Retinal pigment epithelial cell (primary cell): ENCODE results near the gene IP6K3.

Source experiments
- DNase-seq: peaks from one replicate; pipeline ENCODE4 v3.0.0-alpha.2; 2010; ENCODE audit warnings: low read depth
- H3K4me3 ChIP-seq: 2 replicates; pipeline ENCODE4 v1.5.1; 2011; ENCODE audit warnings: mild to moderate bottlenecking, low read length, control low read depth, moderate library complexity
- CTCF ChIP-seq: conservative IDR thresholded peaks from 2 replicates; pipeline ENCODE4 v1.5.1; 2011; ENCODE audit warnings: low read depth, low read length, control low read depth, inconsistent platforms

The IP6K3 gene

DNA sequence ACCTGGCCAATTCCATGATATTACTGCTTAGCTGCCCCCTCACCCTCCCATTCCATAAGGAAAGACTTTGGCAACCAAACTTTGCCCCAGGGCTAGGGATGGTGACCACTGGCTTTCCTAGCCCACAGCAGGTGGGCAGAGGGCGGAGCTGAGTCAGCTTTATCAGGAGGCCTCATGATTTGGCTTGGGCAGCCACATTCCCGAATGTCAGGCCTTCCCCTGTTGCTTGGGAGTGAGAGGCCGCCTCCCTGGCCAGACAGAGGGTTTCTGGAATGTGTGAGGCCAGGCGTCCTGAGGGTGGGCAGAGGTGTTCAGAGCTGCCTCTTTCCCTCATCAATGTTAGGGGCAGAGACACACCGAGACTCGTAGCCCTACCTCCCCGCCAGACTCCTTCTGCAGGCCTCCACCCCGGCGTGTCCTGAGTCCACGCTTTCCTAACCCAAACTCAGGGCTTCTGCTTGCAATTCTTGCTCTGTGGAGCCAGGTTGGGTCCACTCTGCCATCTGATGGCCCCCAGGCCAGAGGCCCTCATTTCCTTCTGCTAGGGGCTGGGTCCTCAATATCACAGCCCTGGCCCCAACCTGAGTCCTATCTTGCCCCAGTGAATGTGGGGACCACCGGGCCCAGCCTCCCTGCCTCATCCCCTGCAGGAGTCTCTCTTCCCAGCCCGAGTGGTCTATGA is 54.5 kb downstream of the IP6K3 start:
- no peak for DNase-seq
- no peak for TF ChIP-seq CTCF
- H3K4me3 ChIP-seq, result no peak overlapping the region

DNA sequence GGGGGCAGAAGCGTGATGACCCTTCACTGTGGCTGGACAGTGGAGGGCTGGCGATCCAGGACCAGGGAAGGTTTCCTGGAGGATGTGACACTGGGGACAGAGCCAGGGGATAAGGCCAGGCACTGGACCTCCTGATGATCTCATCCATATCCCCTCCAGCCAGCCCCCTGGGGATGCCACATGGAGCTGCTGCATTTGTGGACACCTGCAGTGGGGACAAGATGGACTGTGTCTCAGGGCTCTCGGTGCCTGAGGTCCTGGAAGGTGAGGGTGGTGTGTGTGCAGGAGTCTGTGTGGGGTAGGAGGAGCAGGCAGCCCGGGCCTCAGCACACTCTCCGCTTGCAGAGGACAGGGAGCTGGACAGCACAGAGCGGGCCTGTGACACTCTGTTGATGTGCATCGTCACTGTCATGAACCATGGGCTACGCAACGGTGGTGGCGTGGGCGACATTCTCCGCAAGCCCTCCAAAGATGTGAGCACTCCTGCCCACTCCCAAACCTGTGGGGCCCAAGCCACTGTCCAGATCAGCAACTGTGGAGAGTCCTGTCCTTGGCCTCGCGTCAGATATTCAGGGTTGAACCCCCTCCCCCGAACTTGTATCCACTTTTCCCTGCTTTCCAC is 55.1 kb downstream of the IP6K3 start:
- no peak for DNase-seq
- no peak overlapping the region for H3K4me3 ChIP-seq
- no peak for TF ChIP-seq CTCF

- no peak for TF ChIP-seq CTCF
- no peak for DNase-seq
- no peak overlapping the region for H3K4me3 ChIP-seq
These were observed 55.9 kb downstream of the IP6K3 start for GRCh38 chr6:33690766-33691165.

DNA sequence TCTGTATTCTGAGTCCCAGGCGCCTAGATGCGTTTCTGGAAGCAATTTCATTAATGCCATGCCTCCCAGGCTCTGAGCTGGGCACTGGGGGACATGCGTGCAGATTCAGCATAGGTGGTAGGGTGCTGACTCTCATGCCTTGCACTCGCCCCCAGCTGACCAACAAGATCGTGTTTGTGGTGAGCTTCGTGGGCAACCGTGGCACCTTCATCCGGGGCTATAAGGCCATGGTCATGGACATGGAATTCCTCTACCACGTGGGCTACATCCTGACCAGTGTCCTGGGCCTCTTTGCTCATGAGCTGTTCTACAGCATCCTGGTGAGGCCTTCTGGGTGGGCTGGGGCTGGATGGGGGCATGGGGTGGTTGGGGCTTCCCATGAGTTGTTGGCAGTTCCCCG is 56.8 kb downstream of the IP6K3 start:
- no peak for DNase-seq
- H3K4me3 ChIP-seq, result no peak overlapping the region
- no peak for TF ChIP-seq CTCF

GRCh38 chr6:33689148-33689494 is 57.6 kb downstream of the IP6K3 start:
- no peak overlapping the region for H3K4me3 ChIP-seq
- no peak for DNase-seq
- TF ChIP-seq CTCF, result no peak

DNA sequence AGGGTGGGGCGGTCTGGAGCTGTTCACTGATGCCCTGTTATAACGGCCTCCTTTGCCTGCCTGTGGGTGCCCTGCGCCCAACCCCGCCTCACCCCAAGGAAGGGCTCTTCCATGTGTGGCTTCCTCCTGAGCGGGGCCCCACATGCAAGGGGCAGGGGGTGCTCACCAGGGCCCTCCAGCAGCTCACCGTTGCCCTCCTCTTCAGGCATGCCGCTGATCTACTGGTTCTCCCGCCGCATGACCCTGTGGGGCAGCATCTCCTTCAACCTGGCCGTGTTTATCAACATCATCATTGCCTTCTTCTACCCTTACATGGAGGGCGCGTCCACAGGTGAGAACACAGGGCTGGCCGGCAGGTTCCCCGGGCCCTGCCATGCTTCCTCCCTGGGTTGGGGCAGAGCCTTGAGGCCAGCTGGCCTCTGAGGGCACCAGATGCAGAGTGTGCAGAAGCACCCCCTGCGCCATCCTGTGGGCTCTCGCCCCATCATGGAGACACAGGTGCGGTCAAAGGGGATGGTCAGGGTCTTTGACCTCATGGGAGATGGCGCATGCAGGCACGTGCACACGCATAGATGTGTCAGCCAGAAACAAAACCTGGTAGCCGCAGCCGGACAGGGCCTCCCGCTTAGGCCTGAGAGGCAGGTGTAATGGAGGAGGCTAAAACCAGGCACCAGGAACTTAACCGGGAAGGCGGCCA is 58.1 kb downstream of the IP6K3 start:
- DNase-seq, result no peak
- no peak for TF ChIP-seq CTCF
- no peak overlapping the region for H3K4me3 ChIP-seq

DNA sequence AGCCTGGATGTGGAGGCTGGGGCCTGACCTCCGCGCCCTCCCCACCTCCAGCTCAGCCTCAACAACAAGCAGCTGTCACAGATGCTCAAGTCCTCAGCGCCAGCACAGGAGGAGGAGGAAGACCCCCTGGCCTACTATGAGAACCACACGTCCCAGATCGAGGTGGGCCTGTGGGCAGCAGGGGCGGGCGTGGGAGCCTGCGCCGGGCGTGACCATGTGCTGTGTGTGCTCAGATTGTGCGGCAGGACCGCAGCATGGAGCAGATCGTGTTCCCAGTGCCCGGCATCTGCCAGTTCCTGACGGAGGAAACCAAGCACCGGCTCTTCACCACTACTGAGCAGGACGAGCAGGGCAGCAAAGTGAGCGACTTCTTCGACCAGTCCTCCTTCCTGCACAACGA is 58.7 kb downstream of the IP6K3 start:
- TF ChIP-seq CTCF, result no peak
- no peak overlapping the region for H3K4me3 ChIP-seq
- no peak for DNase-seq
